ENCODE measurements around the gene SHROOM2. TPM values are rescaled to one million over a fixed set of nuclear protein-coding genes. Genes with fewer than 3 reads are reported as not detected.

SHROOM2 gene
- total RNA-seq, 2 donors from 2014 or later, result 3.9 to 7.8 TPM

GRCh38 chrX:9953396-9953795 lies 167.2 kb downstream of the SHROOM2 start:
- Histone ChIP-seq H3K9me3 (no peaks in the 10 kb centered on the region), H3K36me3 (no peaks in the 10 kb centered on the region), H3K27ac (no peak overlapping the region), H3K27me3 (no peaks in the 10 kb centered on the region), H3K4me3 (no peak overlapping the region), H3K9ac (ENCODE audit: low read depth in 2 of 2, low read length in 2 of 2) (no peak overlapping the region), H3K4me1 (no peaks in the 10 kb centered on the region)
- DNase-seq, result no peak
- intact Hi-C loops (cut with DNase I), result no loop called here
- TF ChIP-seq, protein P1, sequence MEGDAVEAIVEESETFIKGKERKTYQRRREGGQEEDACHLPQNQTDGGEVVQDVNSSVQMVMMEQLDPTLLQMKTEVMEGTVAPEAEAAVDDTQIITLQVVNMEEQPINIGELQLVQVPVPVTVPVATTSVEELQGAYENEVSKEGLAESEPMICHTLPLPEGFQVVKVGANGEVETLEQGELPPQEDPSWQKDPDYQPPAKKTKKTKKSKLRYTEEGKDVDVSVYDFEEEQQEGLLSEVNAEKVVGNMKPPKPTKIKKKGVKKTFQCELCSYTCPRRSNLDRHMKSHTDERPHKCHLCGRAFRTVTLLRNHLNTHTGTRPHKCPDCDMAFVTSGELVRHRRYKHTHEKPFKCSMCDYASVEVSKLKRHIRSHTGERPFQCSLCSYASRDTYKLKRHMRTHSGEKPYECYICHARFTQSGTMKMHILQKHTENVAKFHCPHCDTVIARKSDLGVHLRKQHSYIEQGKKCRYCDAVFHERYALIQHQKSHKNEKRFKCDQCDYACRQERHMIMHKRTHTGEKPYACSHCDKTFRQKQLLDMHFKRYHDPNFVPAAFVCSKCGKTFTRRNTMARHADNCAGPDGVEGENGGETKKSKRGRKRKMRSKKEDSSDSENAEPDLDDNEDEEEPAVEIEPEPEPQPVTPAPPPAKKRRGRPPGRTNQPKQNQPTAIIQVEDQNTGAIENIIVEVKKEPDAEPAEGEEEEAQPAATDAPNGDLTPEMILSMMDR (IDR thresholded peaks at IDR 0.05), result no peak

GRCh38 chrX:9955506-9955905 lies 169.3 kb downstream of the SHROOM2 start:
- intact Hi-C loops (cut with DNase I), result no loop called here
- no peaks in the 10 kb centered on the region for H3K4me1 ChIP-seq
- H3K36me3 ChIP-seq, result no peaks in the 10 kb centered on the region
- TF ChIP-seq, protein P1 (IDR thresholded peaks at IDR 0.05), result no peak
- H3K4me3 ChIP-seq, result no peak overlapping the region
- no peak for DNase-seq
- H3K27ac ChIP-seq, result no peak overlapping the region
- no peaks in the 10 kb centered on the region for H3K9me3 ChIP-seq
- H3K9ac ChIP-seq (ENCODE audit: low read depth in 2 of 2, low read length in 2 of 2), result no peak overlapping the region
- no peaks in the 10 kb centered on the region for H3K27me3 ChIP-seq

- Histone ChIP-seq H3K4me3 (no peak overlapping the region), H3K9me3 (no peaks in the 10 kb centered on the region), H3K9ac (ENCODE audit: low read depth in 2 of 2, low read length in 2 of 2) (no peak overlapping the region), H3K27ac (no peak overlapping the region), H3K36me3 (no peaks in the 10 kb centered on the region), H3K4me1 (no peaks in the 10 kb centered on the region), H3K27me3 (no peaks in the 10 kb centered on the region)
- no peak for DNase-seq
- TF ChIP-seq, protein P1 (IDR thresholded peaks at IDR 0.05), result no peak
- intact Hi-C loops (cut with DNase I), result no loop called here
Measured at GRCh38 chrX:9957743-9958142, 171.5 kb downstream of the SHROOM2 start.

DNA sequence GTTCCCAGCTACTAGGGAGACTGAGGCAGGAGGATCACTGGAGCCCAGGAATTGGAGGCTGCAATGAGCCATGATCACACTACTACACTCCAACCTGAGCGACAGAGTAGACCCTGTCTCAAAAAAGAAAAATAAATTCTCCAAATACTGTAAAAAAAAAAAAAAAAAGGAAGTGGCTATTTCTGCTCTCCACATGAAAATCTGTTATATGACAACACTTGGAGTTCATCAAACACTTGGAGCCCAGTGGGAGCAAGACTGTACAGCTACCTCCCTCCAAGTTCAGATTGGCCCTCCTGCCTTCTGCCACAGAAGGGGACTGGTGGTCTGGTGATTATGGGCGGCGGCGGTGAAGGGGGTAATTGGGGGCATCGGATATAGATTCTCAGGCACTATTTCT lies 172.0 kb downstream of the SHROOM2 start:
- no peaks in the 10 kb centered on the region for H3K36me3 ChIP-seq
- no peak overlapping the region for H3K9ac ChIP-seq (ENCODE audit: low read depth in 2 of 2, low read length in 2 of 2)
- no peaks in the 10 kb centered on the region for H3K9me3 ChIP-seq
- no peak overlapping the region for H3K27ac ChIP-seq
- no peaks in the 10 kb centered on the region for H3K27me3 ChIP-seq
- intact Hi-C loops (cut with DNase I), result no loop called here
- TF ChIP-seq, protein P1 (IDR thresholded peaks at IDR 0.05), result no peak
- H3K4me3 ChIP-seq, result no peak overlapping the region
- no peak for DNase-seq
- no peaks in the 10 kb centered on the region for H3K4me1 ChIP-seq

DNA sequence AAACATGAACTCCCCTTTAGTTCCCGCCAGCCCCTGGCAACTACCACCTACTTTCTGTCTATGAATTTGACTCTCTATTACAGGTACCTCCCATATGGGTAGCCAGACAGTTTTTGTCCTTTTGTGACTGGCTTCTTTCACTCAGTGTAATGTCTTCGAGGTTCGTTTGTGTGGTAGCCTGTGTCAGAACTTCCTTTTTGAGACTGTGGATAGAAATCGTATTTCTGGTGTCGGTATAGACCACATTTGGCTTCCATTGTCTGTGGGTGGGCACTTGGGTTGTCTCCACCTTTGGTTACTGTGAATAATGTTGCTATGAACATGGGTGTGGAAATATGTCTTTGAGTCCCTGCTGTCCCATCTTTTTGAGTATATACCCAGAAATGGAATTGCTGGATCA lies 175.5 kb downstream of the SHROOM2 start:
- DNase-seq, result no peak
- TF ChIP-seq, protein P1 (IDR thresholded peaks at IDR 0.05), result no peak
- Histone ChIP-seq H3K36me3 (no peaks in the 10 kb centered on the region), H3K4me3 (no peak overlapping the region), H3K9me3 (no peaks in the 10 kb centered on the region), H3K4me1 (no peaks in the 10 kb centered on the region), H3K9ac (ENCODE audit: low read depth in 2 of 2, low read length in 2 of 2) (no peak overlapping the region), H3K27ac (no peak overlapping the region), H3K27me3 (no peaks in the 10 kb centered on the region)
- intact Hi-C loops (cut with DNase I), result no loop called here

Measured in colonic mucosa (tissue), 4 donors.